GM10248 (cell line): Measurements from ENCODE around the gene COL4A2.

Experiments
- CTCF ChIA-PET: fragments of 300-600 bp; sonication (Branson Sonifier 250); formaldehyde crosslinking; extraction: SDS; loops from one replicate; lab custom pipeline; 2021; ENCODE audit warnings: antibody characterized with exemption; lab: Yijun Ruan, JAX
- POLR2A ChIA-PET: fragments of 350-650 bp; sonication (Branson Sonifier 250); formaldehyde crosslinking; extraction: SDS; loops from one replicate; lab custom pipeline; 2020; ENCODE audit warnings: antibody characterized with exemption; lab: Yijun Ruan, JAX
- DNase-seq: peaks from one replicate; pipeline ENCODE4 v3.0.0; 2012; ENCODE audit errors: extremely low spot score
- CTCF ChIP-seq: IDR thresholded peaks from 2 replicates; pipeline ENCODE4 v1.5.1; 2012; ENCODE audit warnings: mild to moderate bottlenecking, low read depth; ENCODE audit errors: extremely low read depth, missing control alignments, control extremely low read depth

The COL4A2 gene

GRCh38 chr13:110266431-110266809 lies 40.7 kb upstream of the COL4A2 start:
- TF ChIP-seq CTCF, result no peak
- ChIA-PET POLR2A (no interaction called here), CTCF (no interaction called here)
- no peak for DNase-seq

GRCh38 chr13:110266983-110267382 lies 40.1 kb upstream of the COL4A2 start:
- POLR2A ChIA-PET, result no interaction called here
- CTCF ChIA-PET, result no interaction called here
- DNase-seq, result no peak
- TF ChIP-seq CTCF, result no peak

GRCh38 chr13:110268061-110268460 lies 39.0 kb upstream of the COL4A2 start:
- no peak for DNase-seq
- ChIA-PET POLR2A (interaction anchor here (0.6 kb wide), 1 partner anchor 1283 kb away, joined by 10 read pairs; no protein-coding TSS in a partner anchor), CTCF (interaction anchor here (1.2 kb wide), 1 partner anchor 9 kb away, joined by 4 read pairs; no protein-coding TSS in a partner anchor)
- TF ChIP-seq CTCF, result no peak

- POLR2A ChIA-PET, result no interaction called here
- CTCF ChIA-PET, result no interaction called here
- DNase-seq, result no peak
These were observed 38.4 kb upstream of the COL4A2 start for GRCh38 chr13:110268576-110269185.

GRCh38 chr13:110269509-110270185 lies 37.4 kb upstream of the COL4A2 start:
- ChIA-PET CTCF (no interaction called here), POLR2A (no interaction called here)
- no peak for DNase-seq
- no peak for TF ChIP-seq CTCF

More at GRCh38 chr13:110268576-110269185, 38.4 kb upstream of the COL4A2 start:
- TF ChIP-seq CTCF, result no peak

GRCh38 chr13:110270507-110270906 lies 36.6 kb upstream of the COL4A2 start:
- no peak for DNase-seq
- ChIA-PET POLR2A (no interaction called here), CTCF (no interaction called here)
- no peak for TF ChIP-seq CTCF
